Mucosa of rectum (tissue), 2 donors: ENCODE data around the gene LUC7L2.
"Not testable (repeated sequence)": the region's sequence is repeated elsewhere in the genome, so short reads cannot be mapped to it uniquely, and the experiment has no call there.

Experiments used
- H3K27ac ChIP-seq, 2 donors: one replicate each; pipeline ENCODE4 v1.7.0; 2013; ENCODE audit warnings: inconsistent platforms in 2 of 2, low read depth in 2 of 2, low read length in 2 of 2
- H3K27me3 ChIP-seq, 2 donors: one replicate each; pipeline ENCODE4 v1.7.0; 2013; ENCODE audit warnings: low read length in 2 of 2; ENCODE audit not compliant: control insufficient read depth in 2 of 2, insufficient read depth in 2 of 2
- H3K36me3 ChIP-seq, 2 donors: one replicate each; pipeline ENCODE4 v1.7.0; 2013; ENCODE audit warnings: low read length in 2 of 2; ENCODE audit not compliant: control insufficient read depth in 2 of 2, insufficient read depth in 2 of 2
- H3K4me1 ChIP-seq, 2 donors: one replicate each; pipeline ENCODE4 v1.7.0; 2013; ENCODE audit warnings: low read length in 2 of 2, mild to moderate bottlenecking in 1 of 2; ENCODE audit not compliant: control insufficient read depth in 2 of 2, insufficient read depth in 2 of 2
- H3K4me3 ChIP-seq, 2 donors: one replicate each; pipeline ENCODE4 v1.7.0; 2013; ENCODE audit warnings: low read length in 2 of 2
- H3K9ac ChIP-seq, 2 donors: one replicate each; pipeline ENCODE4 v1.7.0; 2013; ENCODE audit warnings: low read length in 2 of 2, low read depth in 1 of 2, mild to moderate bottlenecking in 1 of 2
- H3K9me3 ChIP-seq, 2 donors: one replicate each; pipeline ENCODE4 v1.7.0; 2013; ENCODE audit warnings: low read length in 2 of 2; ENCODE audit not compliant: control insufficient read depth in 2 of 2
- donor health status: healthy.
- donor health status: Normal muscosa, but diverticular disease.

LUC7L2 gene

GRCh38 chr7:139456511-139456910 lies 96.8 kb downstream of the LUC7L2 start:
- no peaks in the 10 kb centered on the region for H3K4me1 ChIP-seq
- H3K27ac ChIP-seq = no peak overlapping the region

GRCh38 chr7:139457153-139457946 lies 97.7 kb downstream of the LUC7L2 start:
- no peak overlapping the region for H3K4me3 ChIP-seq
- no peak overlapping the region for H3K9ac ChIP-seq
- H3K9me3 ChIP-seq = no peaks in the 10 kb centered on the region
- no peaks in the 10 kb centered on the region for H3K27me3 ChIP-seq
- H3K36me3 ChIP-seq = no peaks in the 10 kb centered on the region
- no peak overlapping the region for H3K27ac ChIP-seq
- no peaks in the 10 kb centered on the region for H3K4me1 ChIP-seq

More at GRCh38 chr7:139456511-139456910, 96.8 kb downstream of the LUC7L2 start:
- Histone ChIP-seq H3K27me3 (no peaks in the 10 kb centered on the region), H3K4me3 (no peak overlapping the region), H3K36me3 (no peaks in the 10 kb centered on the region), H3K9ac (no peak overlapping the region), H3K9me3 (no peaks in the 10 kb centered on the region)

DNA sequence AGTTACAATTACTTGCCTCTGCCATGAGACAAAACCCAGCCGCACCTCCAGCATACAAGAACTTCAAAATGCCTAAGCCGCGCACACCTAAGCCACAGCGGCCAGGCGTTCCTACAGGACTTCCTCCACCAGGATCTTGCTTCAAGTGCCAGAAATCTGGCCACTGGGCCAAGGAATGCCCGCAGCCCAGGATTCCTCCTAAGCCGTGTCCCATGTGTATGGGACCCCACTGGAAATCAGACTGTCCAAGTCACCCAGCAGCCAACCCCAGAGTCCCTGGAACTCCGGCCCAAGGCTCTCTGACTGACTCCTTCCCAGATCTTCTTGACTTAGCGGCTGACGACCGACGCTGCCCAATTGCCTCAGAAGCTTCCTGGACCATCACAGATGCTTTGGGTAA lies 103.7 kb downstream of the LUC7L2 start:
- H3K9ac ChIP-seq, H3K9me3 ChIP-seq, H3K27ac ChIP-seq, H3K27me3 ChIP-seq, H3K4me1 ChIP-seq, H3K36me3 ChIP-seq, H3K4me3 ChIP-seq: not testable (repeated sequence)

GRCh38 chr7:139464511-139464910 lies 104.8 kb downstream of the LUC7L2 start:
- H3K27me3 ChIP-seq, H3K9me3 ChIP-seq, H3K4me1 ChIP-seq, H3K9ac ChIP-seq, H3K36me3 ChIP-seq, H3K27ac ChIP-seq, H3K4me3 ChIP-seq: not testable (repeated sequence)

DNA sequence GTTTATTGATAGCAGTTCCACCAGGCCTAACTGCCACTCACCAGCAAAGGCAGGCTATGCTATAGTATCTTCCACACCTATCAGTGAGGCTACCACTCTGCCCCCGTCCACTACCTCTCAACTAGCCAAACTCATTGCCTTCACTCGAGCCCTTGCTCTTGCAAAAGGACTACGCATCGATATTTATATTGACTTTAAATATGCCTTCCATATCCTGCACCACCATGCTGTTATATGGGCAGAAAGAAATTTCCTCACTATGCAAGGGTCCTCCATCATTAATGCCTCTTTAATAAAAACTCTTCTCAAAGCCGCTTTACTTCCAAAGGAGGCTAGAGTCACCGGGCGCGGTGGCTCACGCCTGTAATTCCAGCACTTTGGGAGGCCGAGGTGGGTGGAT lies 105.4 kb downstream of the LUC7L2 start:
- not testable (repeated sequence) for H3K9me3 ChIP-seq, H3K27me3 ChIP-seq, H3K4me3 ChIP-seq, H3K9ac ChIP-seq, H3K27ac ChIP-seq, H3K4me1 ChIP-seq, H3K36me3 ChIP-seq

- H3K4me1 ChIP-seq, H3K27me3 ChIP-seq, H3K9ac ChIP-seq, H3K9me3 ChIP-seq, H3K4me3 ChIP-seq, H3K27ac ChIP-seq, H3K36me3 ChIP-seq: not testable (repeated sequence)
These were observed 108.0 kb downstream of the LUC7L2 start for GRCh38 chr7:139467729-139468128.

DNA sequence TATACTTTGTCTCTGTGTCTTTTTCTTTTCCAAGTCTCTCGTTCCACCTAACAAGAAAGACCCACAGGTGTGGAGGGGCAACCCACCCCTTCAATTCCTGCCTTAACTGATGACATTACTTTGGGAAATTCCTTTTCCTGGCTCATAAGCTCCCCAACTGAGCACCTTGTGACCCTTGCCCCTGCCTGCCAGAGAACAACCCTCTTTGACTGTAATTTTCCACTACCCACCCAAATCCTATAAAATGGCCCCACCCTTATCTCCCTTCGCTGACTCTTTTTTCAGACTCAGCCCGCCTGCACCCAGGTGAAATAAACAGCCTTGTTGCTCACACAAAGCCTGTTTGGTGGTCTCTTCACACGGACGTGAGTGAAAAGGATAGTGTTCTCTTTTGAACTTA lies 108.6 kb downstream of the LUC7L2 start:
- H3K9ac ChIP-seq, H3K9me3 ChIP-seq, H3K27ac ChIP-seq, H3K27me3 ChIP-seq, H3K4me3 ChIP-seq, H3K36me3 ChIP-seq, H3K4me1 ChIP-seq: not testable (repeated sequence)

- H3K27ac ChIP-seq = no peak overlapping the region
- H3K9ac ChIP-seq = no peak overlapping the region
- H3K4me3 ChIP-seq = no peak overlapping the region
- H3K36me3 ChIP-seq = no peaks in the 10 kb centered on the region
- no peaks in the 10 kb centered on the region for H3K27me3 ChIP-seq
- peaks cover 0 to 4% of the 10 kb centered on the region in 2 donors for H3K4me1 ChIP-seq
- no peaks in the 10 kb centered on the region for H3K9me3 ChIP-seq
These were observed 112.2 kb downstream of the LUC7L2 start for GRCh38 chr7:139471740-139472353.
